Mucosa of gallbladder (tissue), 1 donor: ENCODE data around the gene CTPS2. TPM values are rescaled to one million over a fixed set of nuclear protein-coding genes. Genes with fewer than 3 reads are reported as not detected.

Experiments used
- DNase-seq: peaks from one replicate; pipeline ENCODE4 v3.0.0-alpha.2; 2020; ENCODE audit warnings: low spot score
- total RNA-seq: library from RNA; stranded (reverse); gene quantifications from one replicate; pipeline ENCODE4 v1.2.1, GENCODE V29; 2021
- donor health status: DM: no; HTN: no; CAD: no.

CTPS2 gene
- total RNA-seq, 1 donor from 2014 or later, result 18.5 TPM

DNA sequence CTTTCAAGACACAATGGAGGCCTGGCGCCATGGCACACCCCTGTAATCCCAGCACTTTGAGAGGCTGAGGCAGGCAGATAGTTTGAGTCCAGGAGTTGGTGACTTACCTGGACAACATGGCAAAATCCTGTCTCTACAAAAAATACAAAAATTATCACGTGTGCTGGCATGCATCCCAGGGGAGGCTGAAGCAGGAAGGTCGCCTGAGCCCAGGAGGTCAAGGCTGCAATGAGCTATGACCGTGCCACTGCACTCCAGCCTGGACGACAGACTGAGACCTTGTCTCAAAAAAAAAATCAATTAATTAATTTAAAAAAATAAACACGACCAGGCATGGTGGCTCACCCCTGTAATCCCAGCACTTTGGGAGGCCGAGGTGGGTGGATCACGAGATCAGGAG lies 2.0 kb upstream of the CTPS2 start:
- DNase-seq, result no peak

DNA sequence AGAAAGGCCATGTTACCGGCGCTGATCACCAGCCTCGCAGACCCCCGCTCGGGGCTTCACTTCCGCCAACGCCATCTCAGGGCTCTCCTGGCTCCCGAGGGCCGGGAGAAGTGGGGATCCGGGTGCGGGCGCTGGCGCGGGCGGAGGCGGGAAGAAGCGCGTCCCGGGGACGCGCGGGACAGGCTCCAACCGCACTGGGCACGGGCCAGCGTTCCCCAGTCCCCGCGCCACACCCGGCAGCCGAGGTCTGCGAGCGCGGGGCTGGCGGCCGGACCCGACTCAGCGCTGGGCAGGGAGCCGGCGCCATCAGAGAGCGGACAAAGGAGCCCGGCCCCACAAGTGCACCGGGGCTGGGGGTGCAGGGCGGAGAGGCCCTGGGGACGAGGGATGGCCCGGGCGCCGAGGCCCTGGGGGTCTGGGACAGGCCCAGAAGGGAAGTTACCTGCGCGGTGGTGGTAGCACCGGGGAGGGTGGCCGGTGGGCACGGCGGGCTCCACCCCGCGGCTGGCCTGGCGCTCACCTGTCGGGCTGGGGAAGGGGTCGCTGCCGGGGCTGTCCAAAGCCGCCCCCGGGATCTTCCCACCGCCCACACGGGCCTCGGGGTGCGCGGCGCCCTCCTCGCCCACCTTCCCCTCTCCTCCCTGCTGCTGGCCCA lies 449 bp downstream of the CTPS2 start:
- DNase-seq, result no peak

DNA sequence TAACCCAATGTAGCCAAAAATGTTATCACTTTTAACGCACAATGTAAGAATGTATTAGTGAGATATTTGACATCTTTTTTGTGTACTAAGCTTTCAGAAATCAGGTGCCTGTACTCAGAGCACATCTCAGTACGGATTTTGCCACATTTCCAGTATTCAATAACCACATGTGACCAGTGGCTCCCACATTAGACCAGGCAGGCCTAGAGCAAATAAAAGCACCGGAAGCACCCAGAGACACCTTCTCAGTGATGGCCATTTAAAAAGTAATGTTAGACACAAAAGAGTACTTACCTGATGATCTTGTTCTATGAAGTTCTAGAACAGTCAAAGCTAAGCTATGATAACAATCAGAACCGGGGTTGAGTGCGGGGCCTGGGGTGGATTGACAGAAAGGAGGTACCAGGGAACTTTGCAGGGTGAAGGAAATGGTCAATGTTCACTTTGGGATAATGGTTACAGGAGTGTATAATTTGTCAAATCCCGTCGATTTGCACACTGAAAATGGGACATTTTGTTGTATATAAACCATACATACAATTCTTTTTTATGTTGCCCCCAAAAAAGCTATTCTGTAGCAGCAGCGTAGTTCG lies 1.2 kb downstream of the CTPS2 start:
- no peak for DNase-seq

- DNase-seq, result no peak
These were observed 4.5 kb downstream of the CTPS2 start for GRCh38 chrX:16708016-16708415.

GRCh38 chrX:16705370-16705769 lies 7.1 kb downstream of the CTPS2 start:
- no peak for DNase-seq

- no peak for DNase-seq
These were observed 9.5 kb downstream of the CTPS2 start for GRCh38 chrX:16702700-16703599.

DNA sequence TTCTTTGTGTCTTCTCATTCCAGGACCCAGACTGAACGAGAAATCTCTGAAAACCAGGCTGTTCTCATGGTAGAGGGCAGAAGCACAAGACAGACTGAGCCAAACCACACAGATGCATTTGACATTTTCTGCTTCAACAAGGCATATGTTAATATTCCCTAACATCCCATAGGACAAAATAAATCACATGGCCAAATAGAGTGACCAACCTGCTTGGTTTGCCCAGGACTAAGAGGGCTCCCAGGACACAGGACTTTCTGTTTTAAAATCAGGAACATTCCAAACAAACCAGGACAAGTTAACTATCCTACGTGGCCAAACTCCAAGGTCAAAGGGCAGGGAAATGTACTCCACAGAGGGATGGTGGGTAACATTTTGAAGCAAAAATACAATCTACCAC lies 11.7 kb downstream of the CTPS2 start:
- no peak for DNase-seq

GRCh38 chrX:16699389-16699788 lies 13.1 kb downstream of the CTPS2 start:
- no peak for DNase-seq

GRCh38 chrX:16696956-16697355 lies 15.5 kb downstream of the CTPS2 start:
- DNase-seq, result no peak

DNA sequence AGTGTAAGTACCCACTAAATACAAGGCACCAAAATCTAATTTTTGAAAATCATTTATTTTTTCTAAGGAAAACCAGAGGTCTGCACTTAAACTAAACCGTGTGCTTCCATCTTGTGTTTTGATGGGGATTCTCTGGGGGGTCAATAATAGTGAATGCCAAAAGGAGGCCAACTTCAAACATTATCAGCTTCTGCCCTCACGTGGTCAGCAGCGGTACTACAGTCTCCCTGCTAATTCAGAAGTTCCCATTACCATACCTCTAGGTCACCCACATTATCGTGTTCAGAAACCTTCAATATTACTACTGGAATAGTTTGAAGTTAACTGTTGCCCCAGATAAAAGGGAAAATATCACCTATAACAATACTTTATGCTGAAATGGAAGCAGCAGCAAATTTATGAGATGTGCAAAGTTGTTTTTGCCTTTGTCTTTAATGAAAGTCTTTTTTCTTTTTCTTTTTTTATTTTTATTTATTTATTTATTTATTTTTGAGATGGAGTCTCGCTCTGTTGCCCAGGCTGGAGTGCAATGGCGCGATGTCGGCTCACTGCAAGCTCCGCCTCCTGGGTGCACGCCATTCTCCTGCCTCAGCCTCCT lies 17.3 kb downstream of the CTPS2 start:
- peak; percentile 55 for DNase-seq

DNA sequence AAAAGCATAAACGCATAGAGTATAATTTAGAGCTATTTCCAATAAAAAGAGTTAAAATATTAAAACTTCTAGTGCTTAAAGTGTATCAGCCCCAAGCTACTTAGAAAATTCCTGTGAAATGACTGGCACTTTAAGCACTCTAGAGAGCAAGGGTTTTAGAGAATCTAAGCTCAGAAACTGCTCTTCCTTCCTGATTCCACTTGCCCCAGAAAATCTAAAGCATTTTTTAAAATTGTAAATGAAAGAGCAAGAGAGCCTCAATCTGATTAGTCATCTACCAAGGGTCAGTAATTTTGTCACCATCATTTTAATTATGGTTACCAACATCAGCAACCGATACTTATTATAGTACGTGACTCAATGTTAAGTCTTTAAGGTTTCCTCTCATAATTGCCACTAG lies 25.0 kb downstream of the CTPS2 start:
- no peak for DNase-seq

- DNase-seq, result no peak
These were observed 29.3 kb downstream of the CTPS2 start for GRCh38 chrX:16683007-16683664.

DNA sequence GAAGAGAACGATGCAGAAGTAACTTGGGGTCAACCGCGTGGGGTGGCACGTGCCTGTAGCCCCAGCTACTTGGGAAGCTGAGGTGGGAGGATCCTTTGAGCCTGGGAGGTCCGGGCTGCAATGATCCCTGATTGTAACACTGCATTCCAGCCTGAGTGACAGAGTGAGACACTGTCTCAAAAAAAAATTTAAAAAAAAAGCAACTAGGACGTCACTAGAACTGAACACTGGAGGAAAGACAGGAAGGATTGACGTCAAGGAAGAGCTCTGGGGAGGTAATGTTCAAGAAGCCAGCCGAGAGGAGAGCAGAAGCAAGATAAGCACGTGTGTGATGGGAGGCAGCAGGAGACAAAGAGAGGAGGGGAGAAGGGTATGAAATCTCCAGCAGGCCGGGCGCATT lies 33.8 kb downstream of the CTPS2 start:
- DNase-seq, result no peak

GRCh38 chrX:16671005-16671404 lies 41.5 kb downstream of the CTPS2 start:
- no peak for DNase-seq

- no peak for DNase-seq
These were observed 45.9 kb downstream of the CTPS2 start for GRCh38 chrX:16666541-16666940.

DNA sequence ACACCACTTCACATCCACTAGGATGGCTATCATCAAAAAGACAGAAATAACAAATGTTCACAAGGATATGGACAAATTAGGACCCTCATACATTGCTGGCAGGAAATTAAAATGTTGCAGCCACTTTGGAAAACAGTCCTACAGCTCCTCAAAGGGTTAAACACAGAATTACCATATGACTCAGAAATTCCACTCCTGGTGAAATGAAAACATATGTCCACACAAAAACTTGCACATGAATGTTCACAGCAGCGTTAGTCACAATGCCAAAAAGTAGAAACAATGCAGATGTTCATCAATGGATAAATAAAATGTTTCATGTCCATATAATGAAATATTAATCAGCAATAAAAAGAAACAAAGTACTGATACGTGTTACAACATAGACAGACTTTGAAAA lies 47.4 kb downstream of the CTPS2 start:
- no peak for DNase-seq

DNA sequence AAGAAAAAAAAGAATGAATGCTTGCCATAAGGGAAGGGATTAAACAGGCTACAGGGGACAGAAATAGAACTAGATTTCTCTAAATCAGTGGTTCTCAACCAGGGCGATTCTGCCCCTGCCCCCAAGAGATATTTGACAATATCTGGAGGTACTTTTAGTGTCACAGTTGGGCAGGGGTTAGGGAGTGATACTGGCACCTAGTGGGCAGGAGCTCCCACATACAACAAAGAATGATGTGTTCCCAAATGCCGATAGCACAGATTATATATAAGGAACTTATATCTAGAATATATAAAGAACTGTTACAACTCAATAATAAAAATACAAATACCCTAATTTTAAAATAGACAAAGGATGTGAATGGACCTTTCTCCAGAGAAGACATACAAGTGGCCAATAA lies 47.8 kb downstream of the CTPS2 start:
- no peak for DNase-seq

GRCh38 chrX:16664074-16664473 lies 48.4 kb downstream of the CTPS2 start:
- no peak for DNase-seq

GRCh38 chrX:16662402-16662801 lies 50.1 kb downstream of the CTPS2 start:
- DNase-seq, result no peak

DNA sequence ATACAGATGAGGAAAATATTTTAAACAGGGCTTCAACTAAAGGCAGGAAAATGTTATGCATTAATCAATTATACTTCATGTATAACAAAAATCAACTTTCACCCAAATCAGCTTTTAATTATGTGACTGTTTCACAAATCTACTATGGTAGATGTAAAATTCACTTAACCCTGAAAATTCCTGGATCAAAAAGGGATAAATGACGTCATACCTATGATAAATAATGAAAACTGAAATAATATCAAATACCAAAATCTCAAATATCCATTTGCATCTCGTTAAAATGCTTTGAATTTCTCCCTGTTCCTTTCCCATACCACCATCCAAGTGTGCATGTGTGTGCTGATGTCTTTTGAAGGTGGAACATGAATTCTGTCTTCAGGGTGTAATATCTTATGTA lies 51.0 kb downstream of the CTPS2 start:
- DNase-seq, result no peak

DNA sequence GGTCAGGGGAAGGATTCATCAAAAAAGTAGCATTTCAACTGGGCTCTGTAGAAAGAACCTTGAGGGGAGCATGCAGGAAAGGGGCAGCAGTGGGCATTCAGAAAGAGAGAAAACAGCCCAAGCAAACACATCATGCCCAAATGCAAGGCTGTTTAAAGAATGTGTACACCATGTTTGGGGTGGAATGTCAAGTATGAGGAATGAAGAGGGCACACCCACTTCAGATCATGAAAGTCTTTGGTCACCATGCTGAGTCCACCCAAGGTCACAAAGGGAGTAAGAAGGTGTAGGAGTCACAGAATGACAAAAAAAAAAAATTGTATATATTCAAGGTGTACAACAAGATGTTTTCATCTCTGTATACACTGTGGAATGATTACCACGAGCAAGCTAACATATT lies 53.1 kb downstream of the CTPS2 start:
- DNase-seq, result no peak

- no peak for DNase-seq
These were observed 54.2 kb downstream of the CTPS2 start for GRCh38 chrX:16658284-16658683.
